H9 (cell line): ENCODE data around the gene SYNE2. TPM values are rescaled to one million over a fixed set of nuclear protein-coding genes. Genes with fewer than 3 reads are reported as not detected.

Source experiments
- DNase-seq: peaks from one replicate; pipeline ENCODE4 v3.0.0-alpha.2; 2017
- H2AFZ ChIP-seq: one replicate; pipeline ENCODE4 v1.6.1; 2013; ENCODE audit warnings: mild to moderate bottlenecking, low read length, control low read depth, moderate library complexity
- H2AK5ac ChIP-seq: 2 replicates; pipeline ENCODE4 v1.6.1; 2013; ENCODE audit warnings: low read length, control low read depth, mixed read lengths; ENCODE audit not compliant: insufficient read length
- H2BK120ac ChIP-seq: one replicate; pipeline ENCODE4 v1.6.1; 2013; ENCODE audit warnings: low read depth, mild to moderate bottlenecking, low read length, control low read depth, inconsistent platforms; ENCODE audit not compliant: poor library complexity, severe bottlenecking
- H2BK12ac ChIP-seq: 2 replicates; pipeline ENCODE4 v1.6.1; 2013; ENCODE audit warnings: low read length, control low read depth, mixed read lengths, low read depth; ENCODE audit not compliant: insufficient read length
- H2BK15ac ChIP-seq: 2 replicates; pipeline ENCODE4 v1.6.1; 2013; ENCODE audit warnings: low read depth, low read length, control low read depth
- H2BK20ac ChIP-seq: one replicate; pipeline ENCODE4 v1.6.1; 2013; ENCODE audit warnings: low read depth, mild to moderate bottlenecking, low read length, control low read depth, inconsistent platforms; ENCODE audit not compliant: poor library complexity, severe bottlenecking
- H2BK5ac ChIP-seq: 2 replicates; pipeline ENCODE4 v1.6.1; 2013; ENCODE audit warnings: low read length, control low read depth, mixed read lengths; ENCODE audit not compliant: insufficient read length
- H3K14ac ChIP-seq: 2 replicates; pipeline ENCODE4 v1.6.1; 2013; ENCODE audit warnings: low read length, control low read depth; ENCODE audit not compliant: insufficient read depth
- H3K18ac ChIP-seq: 2 replicates; pipeline ENCODE4 v1.6.1; 2013; ENCODE audit warnings: low read depth, mild to moderate bottlenecking, mixed read lengths, low read length, control low read depth; ENCODE audit not compliant: insufficient read length
- H3K23ac ChIP-seq: 2 replicates; pipeline ENCODE4 v1.6.1; 2013; ENCODE audit warnings: low read length, control low read depth, mixed read lengths, low read depth; ENCODE audit not compliant: insufficient read length
- H3K23me2 ChIP-seq: 2 replicates; pipeline ENCODE4 v1.6.1; 2013; ENCODE audit warnings: low read depth, mild to moderate bottlenecking, mixed read lengths, low read length, control low read depth; ENCODE audit not compliant: insufficient read length, poor library complexity, severe bottlenecking
- H3K27ac ChIP-seq: 2 replicates; pipeline ENCODE4 v1.5.1; 2013; ENCODE audit warnings: low read length, control low read depth, mixed read lengths, low read depth; ENCODE audit not compliant: insufficient read length
- H3K27me3 ChIP-seq: 2 replicates; pipeline ENCODE4 v1.6.1; 2013; ENCODE audit warnings: low read length, control low read depth, inconsistent platforms; ENCODE audit not compliant: insufficient read depth
- H3K4ac ChIP-seq: 2 replicates; pipeline ENCODE4 v1.6.1; 2013; ENCODE audit warnings: low read depth, mild to moderate bottlenecking, control low read depth, inconsistent platforms, low read length, moderate library complexity
- H3K4me1 ChIP-seq: 2 replicates; pipeline ENCODE4 v1.6.1; 2013; ENCODE audit warnings: low read length, control low read depth, inconsistent platforms; ENCODE audit not compliant: insufficient read depth
- H3K4me2 ChIP-seq: 2 replicates; pipeline ENCODE4 v1.6.1; 2013; ENCODE audit warnings: low read length, control low read depth, mixed read lengths; ENCODE audit not compliant: insufficient read length, insufficient read depth
- H3K56ac ChIP-seq: 2 replicates; pipeline ENCODE4 v1.6.1; 2013; ENCODE audit warnings: low read depth, mild to moderate bottlenecking, mixed read lengths, low read length, control low read depth; ENCODE audit not compliant: insufficient read length
- H3K79me1 ChIP-seq: 2 replicates; pipeline ENCODE4 v1.6.1; 2013; ENCODE audit warnings: low read depth, mild to moderate bottlenecking, moderate library complexity, low read length, control low read depth, inconsistent platforms; ENCODE audit not compliant: insufficient read depth, poor library complexity, severe bottlenecking
- H3K79me2 ChIP-seq: 2 replicates; pipeline ENCODE4 v1.6.1; 2013; ENCODE audit warnings: low read length, control low read depth, inconsistent platforms; ENCODE audit not compliant: insufficient read depth
- H3K9ac ChIP-seq: 2 replicates; pipeline ENCODE4 v1.6.1; 2013; ENCODE audit warnings: low read length, control low read depth, mixed read lengths; ENCODE audit not compliant: insufficient read length; ENCODE audit errors: extremely low read depth
- H3K9me3 ChIP-seq: one replicate; pipeline ENCODE4 v1.6.1; 2013; ENCODE audit warnings: low read depth, low read length, inconsistent platforms; ENCODE audit not compliant: control insufficient read depth
- H3T11ph ChIP-seq: one replicate; pipeline ENCODE4 v1.6.1; 2013; ENCODE audit warnings: mild to moderate bottlenecking, low read length, control low read depth, inconsistent platforms
- H4K20me1 ChIP-seq: one replicate; pipeline ENCODE4 v1.6.1; 2013; ENCODE audit not compliant: control insufficient read depth, insufficient read length, insufficient read depth
- H4K5ac ChIP-seq: 2 replicates; pipeline ENCODE4 v1.6.1; 2013; ENCODE audit warnings: low read depth, mild to moderate bottlenecking, mixed read lengths, low read length, control low read depth; ENCODE audit not compliant: insufficient read length
- H4K8ac ChIP-seq: replicated peaks from 2 replicates; pipeline ENCODE4 v1.6.1; 2013; ENCODE audit warnings: low read length, control low read depth, mixed read lengths, low read depth; ENCODE audit not compliant: insufficient read length
- H4K91ac ChIP-seq: 2 replicates; pipeline ENCODE4 v1.6.1; 2013; ENCODE audit warnings: low read depth, mild to moderate bottlenecking, moderate library complexity, mixed read lengths, low read length, control low read depth; ENCODE audit not compliant: insufficient read length
- H3K27ac Mint-ChIP-seq, 3 experiments: 2 replicates in 2 of 3; 3 replicates in 1 of 3; pipeline ENCODE4 v1.8.0; 2020 to 2021; ENCODE audit warnings: mixed read lengths in 3 of 3, mild to moderate bottlenecking in 1 of 3, moderate library complexity in 1 of 3
- H3K27me3 Mint-ChIP-seq: 2 replicates; pipeline ENCODE4 v1.8.0; 2021; ENCODE audit warnings: low read depth, mild to moderate bottlenecking, moderate library complexity, mixed read lengths
- H3K36me3 Mint-ChIP-seq, 3 experiments: 2 replicates in 2 of 3; 3 replicates in 1 of 3; pipeline ENCODE4 v1.8.0; 2020 to 2021; ENCODE audit warnings: low read depth in 3 of 3, mixed read lengths in 3 of 3; ENCODE audit not compliant: insufficient read depth in 1 of 3
- H3K4me1 Mint-ChIP-seq, 2 experiments: 2 replicates each; pipeline ENCODE4 v1.8.0; 2020; ENCODE audit warnings: mixed read lengths in 2 of 2
- H3K4me3 Mint-ChIP-seq, 2 experiments: 2 replicates in 1 of 2; 3 replicates in 1 of 2; pipeline ENCODE4 v1.8.0; 2020 to 2021; ENCODE audit warnings: mild to moderate bottlenecking in 2 of 2, mixed read lengths in 2 of 2, moderate library complexity in 1 of 2
- H3K9me3 Mint-ChIP-seq, 2 experiments: 2 replicates in 1 of 2; 3 replicates in 1 of 2; pipeline ENCODE4 v1.8.0; 2020; ENCODE audit warnings: mild to moderate bottlenecking in 2 of 2, mixed read lengths in 2 of 2, moderate library complexity in 1 of 2
- WGBS: extraction: QIAGEN DNeasy Blood & Tissue Kit; methylation state at CpG from one replicate; pipeline ENCODE4 v1.1.7; 2013; ENCODE audit warnings: missing lambda C conversion rate, low lambda C conversion rate, mixed read lengths; ENCODE audit not compliant: insufficient read length; ENCODE audit errors: extremely low coverage; 5-methylcytosine and 5-hydroxymethylcytosine counted together
- total RNA-seq: library from RNA; stranded (reverse); gene quantifications from 2 replicates; pipeline ENCODE4 v1.2.1, GENCODE V29; 2021
- TF ChIP-seq, protein P1 (sequence below): fragments of 200-600 bp; sonication (generic); conservative IDR thresholded peaks from 3 replicates; pipeline ENCODE4 v1.8.0; 2021; ENCODE audit warnings: antibody characterized with exemption, mild to moderate bottlenecking

Gene SYNE2
- total RNA-seq, 1 experiment from 2014 or later, result 43.3 TPM

- peaks cover 2 to 13% (median 13%) of the 10 kb centered on the region in 3 experiments; a peak in 3 of 7 replicates for H3K36me3 Mint-ChIP-seq
Observed at GRCh38 chr14:64064447-64064846, 211.6 kb downstream of the SYNE2 start.

More at GRCh38 chr14:64064447-64064846, 211.6 kb downstream of the SYNE2 start:
- Mint-ChIP-seq H3K27me3 (no peaks in the 10 kb centered on the region), H3K4me1 (peaks cover 14 to 17% of the 10 kb centered on the region in 2 experiments), H3K9me3 (no peaks in the 10 kb centered on the region), H3K4me3 (no peak overlapping the region), H3K27ac (no peak overlapping the region)
- no peaks in the 10 kb centered on the region; the same call in 1 of the 2 replicates for H3K4me1 ChIP-seq
- H3K27ac ChIP-seq, result no peak overlapping the region
- H2AFZ ChIP-seq, result no peak overlapping the region
- no peak for DNase-seq
- H3K4me2 ChIP-seq, result no peak overlapping the region
- peaks cover 3% of the 10 kb centered on the region for H4K20me1 ChIP-seq
- no peak overlapping the region for H2BK20ac ChIP-seq
- no peak overlapping the region for H3K18ac ChIP-seq
- no peak overlapping the region for H4K91ac ChIP-seq
- H2BK5ac ChIP-seq, result no peak overlapping the region
- H2BK120ac ChIP-seq, result no peak overlapping the region
- no peak overlapping the region for H3K56ac ChIP-seq
- H3K79me2 ChIP-seq, result no peaks in the 10 kb centered on the region
- no peak overlapping the region for H4K8ac ChIP-seq
- H2AK5ac ChIP-seq, result no peak overlapping the region
- TF ChIP-seq, protein P1, sequence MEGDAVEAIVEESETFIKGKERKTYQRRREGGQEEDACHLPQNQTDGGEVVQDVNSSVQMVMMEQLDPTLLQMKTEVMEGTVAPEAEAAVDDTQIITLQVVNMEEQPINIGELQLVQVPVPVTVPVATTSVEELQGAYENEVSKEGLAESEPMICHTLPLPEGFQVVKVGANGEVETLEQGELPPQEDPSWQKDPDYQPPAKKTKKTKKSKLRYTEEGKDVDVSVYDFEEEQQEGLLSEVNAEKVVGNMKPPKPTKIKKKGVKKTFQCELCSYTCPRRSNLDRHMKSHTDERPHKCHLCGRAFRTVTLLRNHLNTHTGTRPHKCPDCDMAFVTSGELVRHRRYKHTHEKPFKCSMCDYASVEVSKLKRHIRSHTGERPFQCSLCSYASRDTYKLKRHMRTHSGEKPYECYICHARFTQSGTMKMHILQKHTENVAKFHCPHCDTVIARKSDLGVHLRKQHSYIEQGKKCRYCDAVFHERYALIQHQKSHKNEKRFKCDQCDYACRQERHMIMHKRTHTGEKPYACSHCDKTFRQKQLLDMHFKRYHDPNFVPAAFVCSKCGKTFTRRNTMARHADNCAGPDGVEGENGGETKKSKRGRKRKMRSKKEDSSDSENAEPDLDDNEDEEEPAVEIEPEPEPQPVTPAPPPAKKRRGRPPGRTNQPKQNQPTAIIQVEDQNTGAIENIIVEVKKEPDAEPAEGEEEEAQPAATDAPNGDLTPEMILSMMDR, result no peak
- H2BK15ac ChIP-seq, result no peak overlapping the region
- no peak overlapping the region for H3K23ac ChIP-seq
- H3K9ac ChIP-seq, result no peak overlapping the region
- H3K27me3 ChIP-seq, result no peaks in the 10 kb centered on the region
- no peak overlapping the region for H3K14ac ChIP-seq
- no peak overlapping the region for H3T11ph ChIP-seq
- no peak overlapping the region for H3K4ac ChIP-seq
- no peaks in the 10 kb centered on the region for H3K23me2 ChIP-seq
- no peak overlapping the region for H2BK12ac ChIP-seq
- H4K5ac ChIP-seq, result no peak overlapping the region
- no peaks in the 10 kb centered on the region for H3K79me1 ChIP-seq
- WGBS, result no CpG with 5 or more reads among the region's 2 CpGs
- H3K9me3 ChIP-seq, result no peaks in the 10 kb centered on the region
